HG02678 (cell line): ENCODE data around the gene HDAC4.

ENCODE experiments used
- ATAC-seq: cut with Tn5 transposase; IDR thresholded peaks from one replicate; pipeline ENCODE4 v1.9.1; 2021; ENCODE audit warnings: mild to moderate bottlenecking, moderate library complexity; ENCODE audit not compliant: unreplicated experiment

HDAC4 gene

DNA sequence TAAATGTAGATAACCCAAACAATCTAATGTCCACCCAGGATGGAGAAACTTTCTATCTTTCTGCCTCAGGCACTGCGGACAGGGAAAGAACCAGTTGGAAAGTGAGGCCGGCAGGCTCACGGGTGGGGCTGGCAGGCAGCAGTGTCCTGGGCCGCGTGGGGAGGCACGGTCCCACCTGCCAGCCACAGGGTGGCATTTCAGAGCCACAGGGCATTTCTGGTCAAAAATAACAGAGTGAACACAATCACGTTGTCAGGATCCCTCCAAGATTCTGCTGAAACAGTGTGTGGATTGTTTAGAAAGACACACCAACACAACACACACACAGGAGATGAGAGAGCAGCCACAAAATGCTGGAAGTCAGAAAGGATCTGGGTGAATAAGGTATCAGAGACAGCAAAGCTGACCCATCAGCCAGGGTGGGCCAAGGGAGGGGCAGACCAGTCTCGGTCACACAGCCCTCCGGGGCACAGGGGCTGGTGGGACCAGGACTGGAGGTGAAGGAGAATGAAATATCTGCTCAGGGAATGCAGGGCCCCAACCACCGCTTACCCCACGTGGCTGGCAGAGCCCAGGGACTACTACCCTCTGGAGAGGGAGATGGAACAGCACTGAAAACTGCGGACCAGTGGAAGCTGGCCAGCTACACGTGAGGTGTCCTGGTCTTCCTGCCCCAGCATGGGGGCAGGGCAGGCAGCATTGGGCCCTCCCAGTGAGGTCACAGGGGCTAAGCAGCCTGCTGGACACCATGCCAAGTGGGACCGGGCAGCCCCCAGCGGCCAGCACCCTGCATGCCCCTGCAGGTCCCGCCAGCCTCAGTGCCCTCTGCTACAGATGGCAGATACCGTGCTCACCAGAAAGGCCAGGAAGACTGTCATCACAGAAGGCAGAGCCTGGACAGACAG is 173.9 kb downstream of the HDAC4 start:
- no peak for ATAC-seq

- no peak for ATAC-seq
Measured at GRCh38 chr2:239225871-239226561, 174.8 kb downstream of the HDAC4 start.

DNA sequence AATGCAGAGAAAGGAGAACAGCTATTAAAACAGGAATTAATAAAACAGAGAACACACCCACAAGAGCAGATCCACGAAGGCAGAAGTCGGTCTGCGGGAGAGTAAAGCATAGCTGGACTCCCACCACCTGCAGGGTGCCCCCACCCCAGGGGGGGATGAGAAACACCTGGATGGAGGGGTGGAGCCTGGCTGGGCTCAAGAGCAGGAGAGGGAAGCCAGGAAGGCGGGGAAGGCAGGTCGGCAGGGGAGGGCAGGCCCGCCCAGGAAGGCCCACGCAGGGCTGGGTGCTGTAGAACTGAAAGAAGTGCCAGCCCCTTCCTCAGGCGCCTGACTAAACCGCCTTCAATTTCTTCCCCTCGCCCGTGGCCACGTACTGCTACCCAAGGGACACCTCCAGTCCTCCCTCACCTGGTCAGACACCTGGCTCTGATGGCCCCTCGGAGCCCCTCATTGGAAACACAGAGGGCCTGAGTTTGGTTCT is 175.4 kb downstream of the HDAC4 start:
- no peak for ATAC-seq

DNA sequence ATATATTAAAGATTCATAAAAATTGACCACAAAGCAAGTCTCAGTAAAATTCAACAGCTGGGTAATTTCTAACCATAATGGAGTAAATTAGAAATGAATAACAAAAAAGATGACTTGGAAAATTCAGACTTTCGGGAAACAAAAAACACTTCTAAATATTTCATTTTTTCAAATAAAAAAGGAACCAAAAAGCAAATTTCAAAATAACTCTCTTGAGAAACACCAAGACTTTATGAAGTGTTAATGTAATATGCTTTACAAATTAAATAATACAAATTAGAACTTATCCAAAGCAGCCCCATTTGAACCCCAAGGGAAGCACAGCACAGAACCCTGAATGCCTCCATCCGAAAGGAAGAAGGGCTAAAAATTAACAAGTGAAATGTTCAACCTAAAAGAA is 175.9 kb downstream of the HDAC4 start:
- no peak for ATAC-seq

DNA sequence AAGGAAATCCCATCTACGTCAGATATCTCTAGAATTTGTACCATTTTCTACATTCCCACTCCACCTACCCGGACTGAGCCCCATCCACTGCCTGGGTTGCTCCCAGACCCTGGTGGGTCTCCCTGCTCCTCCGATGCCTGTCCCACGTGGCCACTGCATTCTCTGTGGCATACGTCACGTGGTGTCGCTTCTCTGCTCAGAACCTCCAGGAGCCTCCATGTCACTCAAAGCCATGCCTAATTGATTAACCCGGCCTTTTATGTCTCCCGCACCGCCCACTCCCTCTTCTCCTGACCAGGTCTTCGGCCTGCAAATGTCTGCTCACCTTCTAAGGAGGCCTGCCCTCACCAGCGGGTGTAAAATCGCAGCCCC is 176.6 kb downstream of the HDAC4 start:
- ATAC-seq = no peak

DNA sequence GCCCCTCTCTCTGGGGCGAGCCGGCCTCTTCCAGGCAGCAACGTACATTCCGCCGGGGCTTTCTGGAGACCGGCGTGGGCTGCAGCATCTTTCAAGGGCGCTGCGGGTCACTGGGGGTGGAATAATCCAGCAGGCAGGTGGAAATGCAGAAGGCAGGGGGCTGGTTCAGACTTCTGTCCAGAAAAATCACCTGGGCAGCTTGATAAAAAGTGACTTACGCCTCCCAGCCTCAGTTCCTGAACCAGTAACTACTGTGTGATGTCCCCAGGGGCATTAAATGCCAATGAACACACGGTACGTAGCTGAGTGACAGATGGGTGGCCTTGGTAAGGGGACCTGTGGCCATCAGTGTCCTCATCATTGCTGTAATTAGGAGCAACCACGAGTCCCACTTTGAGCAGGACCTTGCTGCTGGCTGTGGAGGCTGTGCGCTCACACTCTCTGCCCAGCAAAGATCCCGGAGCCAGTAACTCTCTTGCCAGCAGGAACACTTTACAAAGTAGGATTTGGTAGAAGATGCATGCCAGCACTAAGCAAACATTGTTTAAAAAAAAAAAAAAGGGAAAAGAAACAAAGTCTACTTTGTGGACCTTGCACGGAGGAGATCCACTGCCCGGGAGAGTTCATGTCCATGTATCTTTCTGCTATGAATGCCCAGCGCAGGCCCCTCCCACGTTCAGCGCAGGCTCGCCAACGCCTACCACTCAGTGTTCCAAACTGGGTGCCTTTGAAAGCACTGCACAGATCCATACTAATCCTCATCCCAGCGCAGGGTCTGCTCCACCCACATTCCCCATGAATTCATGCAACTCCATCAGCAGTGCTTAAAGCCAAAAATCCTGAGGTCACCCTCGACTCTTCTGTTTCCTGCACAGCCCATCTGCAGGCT is 177.3 kb downstream of the HDAC4 start:
- ATAC-seq = no peak

- ATAC-seq = no peak
Measured at GRCh38 chr2:239222706-239223309, 178.0 kb downstream of the HDAC4 start.

GRCh38 chr2:239222312-239222660 is 178.5 kb downstream of the HDAC4 start:
- ATAC-seq = no peak

DNA sequence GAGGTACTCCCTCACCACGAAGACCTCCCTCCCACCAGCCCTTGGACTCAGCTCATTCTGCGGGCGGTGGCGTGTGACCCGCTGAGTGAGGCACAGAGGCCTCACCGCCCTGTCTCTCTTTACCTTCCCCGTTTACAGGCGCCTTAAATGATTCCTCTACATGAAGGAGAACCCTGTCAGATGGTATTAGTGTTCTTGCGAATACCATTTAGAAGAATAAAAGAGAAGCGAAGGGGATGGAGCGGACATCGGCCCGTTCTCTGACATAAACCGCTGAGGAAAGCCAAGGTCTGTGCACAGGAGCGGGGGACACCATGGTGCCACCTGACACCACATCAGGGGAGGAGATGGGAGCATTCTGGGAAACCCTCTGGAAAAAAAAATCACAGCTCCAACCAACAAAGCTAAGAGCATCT is 179.8 kb downstream of the HDAC4 start:
- ATAC-seq = no peak

DNA sequence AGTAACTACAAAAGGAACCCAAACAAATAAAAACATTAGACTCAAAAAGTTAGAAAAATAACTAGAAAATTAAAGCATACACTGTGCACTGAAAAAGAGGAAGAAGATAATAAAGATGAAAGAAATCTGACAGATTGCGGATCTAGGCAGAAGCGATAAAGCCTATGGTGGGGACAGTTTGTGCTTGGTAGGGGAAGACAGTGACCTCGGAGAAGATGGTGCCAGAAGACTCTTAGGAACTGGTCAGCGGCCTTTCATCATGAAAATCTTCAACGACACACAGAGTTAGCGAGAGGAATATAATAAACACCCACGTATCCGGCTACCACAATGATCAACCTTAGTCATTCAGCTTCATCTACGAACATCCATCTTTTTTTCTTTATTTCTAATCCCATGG is 180.5 kb downstream of the HDAC4 start:
- no peak for ATAC-seq

GRCh38 chr2:239216614-239217273 is 184.1 kb downstream of the HDAC4 start:
- no peak for ATAC-seq

DNA sequence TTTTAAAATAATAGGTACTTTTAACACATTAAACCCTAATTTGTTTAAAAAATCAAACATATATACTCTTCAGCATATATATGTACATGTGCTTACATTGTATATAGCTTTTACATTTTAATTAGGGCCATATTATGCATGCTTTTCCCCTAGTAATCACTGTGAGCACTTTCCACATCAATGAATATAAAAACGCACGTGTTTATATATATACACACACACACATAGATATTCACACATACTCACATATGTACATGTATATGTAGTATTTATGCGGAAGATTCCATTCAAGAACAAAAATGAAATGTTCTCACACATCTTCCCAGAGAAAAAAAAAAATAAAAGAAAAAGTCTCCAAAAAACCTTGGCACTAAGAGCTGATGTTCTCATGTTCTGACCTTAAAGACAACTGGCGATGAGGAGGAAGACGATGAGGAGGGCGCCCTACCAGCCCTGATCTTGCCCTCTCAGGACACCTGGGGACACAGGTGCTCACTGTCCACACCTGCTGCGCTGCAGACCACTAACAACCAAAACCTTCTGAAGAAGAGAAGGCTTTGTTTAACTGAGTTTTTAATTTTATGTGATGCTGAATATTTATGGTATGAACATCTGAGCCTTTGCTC is 184.7 kb downstream of the HDAC4 start:
- no peak for ATAC-seq

- ATAC-seq = no peak
Measured at GRCh38 chr2:239215136-239215925, 185.5 kb downstream of the HDAC4 start.

DNA sequence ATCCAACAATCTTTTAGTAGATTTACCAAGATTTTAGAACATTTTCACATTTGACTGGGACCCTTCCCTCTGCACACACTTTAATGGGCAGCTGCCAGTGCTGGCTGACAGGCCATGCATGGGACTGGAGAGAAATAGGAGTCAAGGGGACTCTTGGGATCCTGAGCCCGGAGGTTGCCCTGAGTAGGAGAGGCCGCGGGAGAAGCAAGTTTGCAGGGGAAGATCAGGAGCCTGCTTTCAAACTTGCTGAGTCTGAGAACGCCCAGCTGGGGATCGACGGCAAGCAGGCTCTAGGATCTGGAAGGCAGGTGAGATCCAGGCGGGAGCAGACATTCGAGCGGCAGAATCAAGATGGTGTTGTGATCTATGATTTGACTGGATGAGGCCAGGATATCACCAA is 186.1 kb downstream of the HDAC4 start:
- ATAC-seq = no peak

- ATAC-seq = no peak
Measured at GRCh38 chr2:239213643-239214101, 187.1 kb downstream of the HDAC4 start.

DNA sequence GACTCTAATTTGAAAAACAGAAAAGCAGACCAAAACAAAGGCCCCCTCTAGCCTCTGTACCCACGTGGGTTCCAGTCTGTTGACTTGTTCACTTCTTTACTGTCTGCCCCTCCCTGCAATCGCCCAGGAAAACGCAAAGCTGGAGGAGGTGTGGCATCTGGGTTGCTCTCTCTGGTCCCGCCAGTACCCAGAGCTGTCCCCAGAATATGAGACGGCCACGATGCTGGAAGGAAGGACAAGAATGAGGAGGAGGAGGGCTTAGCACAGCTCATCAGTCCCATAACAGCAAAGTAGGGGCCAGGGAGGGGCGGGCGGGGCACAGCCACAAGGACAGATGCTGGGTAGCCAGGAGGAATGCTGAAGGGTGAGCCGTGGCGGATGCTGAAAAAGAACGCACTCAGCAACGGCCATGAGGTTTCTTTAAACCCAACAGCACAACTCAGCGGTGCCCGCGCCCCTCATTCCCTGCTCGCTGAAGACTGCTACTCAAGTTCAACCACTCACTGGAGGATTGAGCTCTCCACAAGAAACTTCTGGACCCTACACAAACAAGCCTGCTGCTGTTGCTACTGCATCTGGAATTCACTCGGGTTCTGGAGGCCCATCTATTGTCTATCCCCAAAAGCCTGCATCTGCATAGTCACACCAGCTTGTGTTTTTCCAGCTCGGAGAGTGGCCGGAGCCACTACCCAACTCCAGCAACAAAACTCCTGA is 187.7 kb downstream of the HDAC4 start:
- ATAC-seq = no peak

DNA sequence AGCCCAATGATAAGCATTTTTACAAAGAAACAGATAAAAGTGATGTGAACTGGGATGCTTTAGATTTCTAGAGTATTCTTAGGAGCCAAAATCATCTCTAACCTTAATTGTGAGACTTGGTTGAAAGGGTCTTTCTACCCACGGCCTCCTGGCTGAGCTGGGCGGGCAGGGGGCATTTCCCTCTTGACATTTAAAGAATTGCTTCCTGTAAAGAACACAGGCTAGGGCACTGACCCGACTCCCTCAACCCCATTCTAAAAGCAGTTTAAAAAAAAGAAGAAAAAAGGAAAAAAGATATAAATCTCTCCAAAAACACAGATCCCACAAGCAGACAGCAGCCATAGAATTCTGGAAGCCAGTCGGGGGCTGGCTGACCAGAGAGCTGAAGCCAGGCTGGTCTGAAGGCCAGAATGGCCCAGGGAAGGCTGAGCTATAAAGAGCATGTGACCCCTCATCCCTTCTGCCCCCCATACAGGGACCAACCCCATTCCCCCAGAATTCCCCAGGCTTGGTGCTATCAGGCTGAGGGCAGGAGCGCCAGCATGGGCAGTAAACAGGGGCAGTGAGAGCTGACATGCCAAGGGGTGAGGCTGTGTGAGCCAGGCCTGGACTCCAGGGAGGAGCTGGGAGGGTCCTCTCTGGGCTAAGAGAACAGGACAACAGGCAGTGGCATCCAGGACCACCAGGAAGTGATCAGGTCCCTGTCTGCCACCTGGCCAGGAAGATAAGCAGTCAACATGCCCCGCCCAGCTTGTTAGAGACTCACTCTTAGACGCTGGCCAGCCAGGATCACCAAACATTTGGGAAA is 188.5 kb downstream of the HDAC4 start:
- no peak for ATAC-seq
